HG03460 (cell line): Measurements from ENCODE around the gene TET3.
"Not testable (repeated sequence)": the region's sequence is repeated elsewhere in the genome, so short reads cannot be mapped to it uniquely, and the experiment has no call there.

Source experiments
- ATAC-seq: cut with Tn5 transposase; IDR thresholded peaks from one replicate; pipeline ENCODE4 v1.9.1; 2021; ENCODE audit not compliant: unreplicated experiment

TET3 gene

GRCh38 chr2:73984203-73984921, at the start of gene TET3:
TET3 (plus strand) TSS chr2:73984910; CDS start chr2:73986404, 1,494 bp downstream.
- peak; percentile 29 for ATAC-seq

GRCh38 chr2:73935641-73936040, 49.1 kb upstream of the TET3 start:
- no peak for ATAC-seq

- ATAC-seq = no peak
Observed at GRCh38 chr2:73937103-73937885, 47.4 kb upstream of the TET3 start.

- no peak for ATAC-seq
Observed at GRCh38 chr2:73937899-73938298, 46.8 kb upstream of the TET3 start.

- no peak for ATAC-seq
Observed at GRCh38 chr2:73938718-73939352, 45.9 kb upstream of the TET3 start.

GRCh38 chr2:73939419-73939818, 45.3 kb upstream of the TET3 start:
- ATAC-seq = no peak

GRCh38 chr2:73940066-73940465, 44.6 kb upstream of the TET3 start:
- ATAC-seq = not testable (repeated sequence)

- ATAC-seq = no peak
Observed at GRCh38 chr2:73942664-73943063, 42.0 kb upstream of the TET3 start.

GRCh38 chr2:73944714-73945113, 40.0 kb upstream of the TET3 start:
- ATAC-seq = no peak

- no peak for ATAC-seq
Observed at GRCh38 chr2:73946215-73946614, 38.5 kb upstream of the TET3 start.

- no peak for ATAC-seq
Observed at GRCh38 chr2:73946666-73947065, 38.0 kb upstream of the TET3 start.

- no peak for ATAC-seq
Observed at GRCh38 chr2:73947412-73948018, 37.2 kb upstream of the TET3 start.

- ATAC-seq = no peak
Observed at GRCh38 chr2:73949802-73950201, 34.9 kb upstream of the TET3 start.

GRCh38 chr2:73952499-73953446, 31.9 kb upstream of the TET3 start:
- no peak for ATAC-seq

- no peak for ATAC-seq
Observed at GRCh38 chr2:73956218-73956865, 28.4 kb upstream of the TET3 start.

- ATAC-seq = no peak
Observed at GRCh38 chr2:73961274-73961673, 23.4 kb upstream of the TET3 start.

- no peak for ATAC-seq
Observed at GRCh38 chr2:73961823-73962615, 22.7 kb upstream of the TET3 start.

- ATAC-seq = no peak
Observed at GRCh38 chr2:73962798-73963197, 21.9 kb upstream of the TET3 start.
